Ovary (tissue), 3 donors: ENCODE data around the gene BCL6B.

Source experiments
- CTCF ChIP-seq, 3 donors: fragments of 450-650 bp in 2 of 3; fragments of 200-600 bp in 1 of 3; IDR thresholded peaks; one replicate each; pipeline versions ENCODE4 v1.5.1 to v1.8.0; 2016 to 2022; ENCODE audit warnings: antibody characterized with exemption in 3 of 3, mild to moderate bottlenecking in 1 of 3
- POLR2A ChIP-seq: fragments of 450-650 bp; IDR thresholded peaks from one replicate; pipeline ENCODE4 v1.6.1; 2017; ENCODE audit warnings: antibody characterized with exemption, mild to moderate bottlenecking, moderate library complexity
- donor health status: DM: no; HTN: no; CAD: no.

GRCh38 chr17:7034955-7035590 lies 12.2 kb downstream of the BCL6B start:
- TF ChIP-seq CTCF (IDR thresholded peaks at IDR 0.05) (no peak), POLR2A (no peak)
